HEK293T (cell line): ENCODE data around the gene CDH8.

ENCODE experiments used
- FOXM1 ChIP-seq: fragments of 450-650 bp; IDR thresholded peaks from 2 replicates; pipeline ENCODE4 v1.6.1; 2017; ENCODE audit warnings: mild to moderate bottlenecking, borderline replicate concordance
- SP1 ChIP-seq: fragments of 450-650 bp; IDR thresholded peaks from 2 replicates; pipeline ENCODE4 v1.6.1; 2017

DNA sequence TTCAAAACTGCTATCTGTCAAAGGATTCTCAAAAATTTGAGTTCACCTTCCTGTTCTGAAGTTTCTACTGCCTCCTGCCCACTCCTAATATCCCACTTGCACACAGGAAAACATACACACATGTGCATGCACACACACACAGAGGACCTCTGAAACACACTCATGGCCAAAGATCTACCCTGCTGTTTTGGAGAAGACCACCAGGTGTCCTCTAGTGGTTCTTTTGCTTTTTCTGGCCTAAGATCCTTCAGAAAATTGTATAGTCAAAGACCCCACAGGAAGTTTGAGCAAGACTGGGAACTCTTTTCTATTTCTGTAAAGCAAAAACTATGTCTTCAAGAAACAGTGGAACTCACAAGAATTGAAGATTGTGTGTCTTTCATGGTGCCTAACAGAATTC is 90.2 kb downstream of the CDH8 start:
- TF ChIP-seq SP1 (no peak), FOXM1 (no peak)
